DND-41 (cell line): ENCODE measurements around the gene RSAD2.
A peak's percentile ranks its signal among the peaks of the same experiment; 100 is the strongest.

Experiments
- EZH2 ChIP-seq: IDR thresholded peaks from 3 replicates; pipeline ENCODE4 v1.6.1; 2012; ENCODE audit warnings: borderline replicate concordance, low read depth, mild to moderate bottlenecking, moderate library complexity, low read length, inconsistent platforms; ENCODE audit not compliant: severe bottlenecking
- TF ChIP-seq, protein P1 (sequence below): IDR thresholded peaks from 2 replicates; pipeline ENCODE4 v1.5.1; 2012; ENCODE audit warnings: borderline replicate concordance, low read length, moderate library complexity, mild to moderate bottlenecking; ENCODE audit not compliant: poor library complexity, severe bottlenecking; ENCODE audit errors: extremely low read depth

DNA sequence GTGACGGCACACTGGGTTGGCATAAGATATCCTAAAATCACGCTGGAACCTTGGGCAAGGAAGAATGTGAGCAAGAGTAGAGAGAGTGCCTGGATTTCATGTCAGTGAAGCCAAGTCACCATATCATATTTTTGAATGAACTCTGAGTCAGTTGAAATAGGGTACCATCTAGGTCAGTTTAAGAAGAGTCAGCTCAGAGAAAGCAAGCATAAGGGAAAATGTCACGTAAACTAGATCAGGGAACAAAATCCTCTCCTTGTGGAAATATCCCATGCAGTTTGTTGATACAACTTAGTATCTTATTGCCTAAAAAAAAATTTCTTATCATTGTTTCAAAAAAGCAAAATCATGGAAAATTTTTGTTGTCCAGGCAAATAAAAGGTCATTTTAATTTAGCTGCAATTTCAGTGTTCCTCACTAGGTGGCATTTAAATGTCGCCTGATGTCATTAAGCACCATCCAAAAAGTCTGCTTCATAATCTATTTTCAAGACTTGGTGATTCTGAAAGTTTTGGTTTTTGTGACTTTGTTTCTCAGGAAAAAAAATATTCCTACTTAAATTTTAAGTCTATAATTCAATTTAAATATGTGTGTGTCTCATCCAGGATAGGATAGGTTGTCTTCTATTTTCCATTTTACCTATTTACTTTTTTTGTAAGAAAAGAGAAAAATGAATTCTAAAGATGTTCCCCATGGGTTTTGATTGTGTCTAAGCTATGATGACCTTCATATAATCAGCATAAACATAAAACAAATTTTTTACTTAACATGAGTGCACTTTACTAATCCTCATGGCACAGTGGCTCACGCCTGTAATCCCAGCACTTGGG is 19.6 kb downstream of the RSAD2 start:
- TF ChIP-seq, protein P1, sequence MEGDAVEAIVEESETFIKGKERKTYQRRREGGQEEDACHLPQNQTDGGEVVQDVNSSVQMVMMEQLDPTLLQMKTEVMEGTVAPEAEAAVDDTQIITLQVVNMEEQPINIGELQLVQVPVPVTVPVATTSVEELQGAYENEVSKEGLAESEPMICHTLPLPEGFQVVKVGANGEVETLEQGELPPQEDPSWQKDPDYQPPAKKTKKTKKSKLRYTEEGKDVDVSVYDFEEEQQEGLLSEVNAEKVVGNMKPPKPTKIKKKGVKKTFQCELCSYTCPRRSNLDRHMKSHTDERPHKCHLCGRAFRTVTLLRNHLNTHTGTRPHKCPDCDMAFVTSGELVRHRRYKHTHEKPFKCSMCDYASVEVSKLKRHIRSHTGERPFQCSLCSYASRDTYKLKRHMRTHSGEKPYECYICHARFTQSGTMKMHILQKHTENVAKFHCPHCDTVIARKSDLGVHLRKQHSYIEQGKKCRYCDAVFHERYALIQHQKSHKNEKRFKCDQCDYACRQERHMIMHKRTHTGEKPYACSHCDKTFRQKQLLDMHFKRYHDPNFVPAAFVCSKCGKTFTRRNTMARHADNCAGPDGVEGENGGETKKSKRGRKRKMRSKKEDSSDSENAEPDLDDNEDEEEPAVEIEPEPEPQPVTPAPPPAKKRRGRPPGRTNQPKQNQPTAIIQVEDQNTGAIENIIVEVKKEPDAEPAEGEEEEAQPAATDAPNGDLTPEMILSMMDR = peak; percentile 78
- no peak for TF ChIP-seq EZH2
